ENCODE measurements around the gene HYAL2.

HYAL2 gene

DNA sequence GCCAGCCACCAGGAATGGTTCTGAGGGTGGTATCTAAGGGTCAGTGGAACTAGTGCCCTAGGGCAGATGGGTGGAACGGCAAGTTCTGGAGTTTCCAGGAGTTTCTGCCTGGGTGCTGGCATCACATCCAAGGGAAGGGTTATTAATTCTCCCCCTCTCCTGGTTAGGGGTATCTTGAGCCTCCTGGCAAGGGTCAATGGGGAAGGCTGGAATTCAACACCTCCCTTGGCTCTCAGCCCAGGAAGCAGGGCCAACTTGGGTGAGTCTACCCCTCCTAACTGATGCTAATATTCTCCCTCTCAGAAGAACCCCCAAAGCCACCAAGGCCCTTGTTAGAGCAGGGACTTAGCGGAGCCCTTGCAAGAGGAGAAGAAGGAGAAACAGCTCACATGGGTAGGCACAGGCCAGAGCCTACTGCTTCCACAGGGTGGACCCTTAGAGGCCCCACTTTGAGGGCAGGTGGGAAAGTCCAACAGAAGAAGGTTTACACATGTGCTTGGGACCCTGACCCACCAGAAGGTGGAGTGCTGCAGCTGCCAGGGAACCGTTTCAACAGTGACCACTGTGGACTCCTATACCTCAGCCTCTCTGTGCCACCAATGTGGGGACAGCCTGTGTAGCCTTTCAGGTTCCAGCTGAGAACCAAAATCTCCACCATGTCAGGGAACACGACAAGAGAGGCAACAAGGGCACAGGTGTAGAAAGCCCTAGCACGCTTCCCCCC, 33.4 kb upstream of the HYAL2 start:
- H3K4me3 Mint-ChIP-seq = peak overlapping the region; percentile 98
- H3K27ac Mint-ChIP-seq = no peak overlapping the region
- H3K27me3 Mint-ChIP-seq (ENCODE audit: low read depth) = no peaks in the 10 kb centered on the region
- peaks cover 41% of the 10 kb centered on the region for H3K4me1 Mint-ChIP-seq (ENCODE audit: low read depth)
- DNase-seq (ENCODE audit: low spot score) = no peak
- H3K36me3 Mint-ChIP-seq (ENCODE audit: low read depth) = peaks cover 37% of the 10 kb centered on the region
- no peaks in the 10 kb centered on the region for H3K9me3 Mint-ChIP-seq

DNA sequence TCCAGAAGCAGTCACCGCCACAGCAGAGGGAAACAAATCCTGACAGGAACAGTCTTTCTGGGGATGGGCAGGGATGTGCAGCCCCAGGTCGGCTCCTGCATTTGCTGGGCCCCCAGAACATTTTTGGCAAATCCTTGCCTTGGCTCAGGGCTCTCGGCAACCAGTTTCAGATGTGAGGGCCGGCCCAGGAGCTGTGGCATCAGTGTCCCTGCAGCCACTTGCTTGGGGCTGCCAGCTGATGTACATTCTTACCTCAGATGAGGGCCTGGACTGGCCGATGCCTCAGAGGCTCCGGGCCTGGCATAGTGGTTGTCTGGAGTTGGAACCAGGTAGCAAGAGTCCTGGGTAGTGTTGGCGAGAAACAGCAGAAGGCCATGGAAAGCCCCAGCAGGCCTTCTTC, 32.3 kb upstream of the HYAL2 start:
- DNase-seq (ENCODE audit: low spot score) = no peak
- H3K4me1 Mint-ChIP-seq (ENCODE audit: low read depth) = peaks cover 44% of the 10 kb centered on the region
- no peaks in the 10 kb centered on the region for H3K27me3 Mint-ChIP-seq (ENCODE audit: low read depth)
- H3K27ac Mint-ChIP-seq = no peak overlapping the region
- H3K4me3 Mint-ChIP-seq = no peak overlapping the region
- H3K9me3 Mint-ChIP-seq = no peaks in the 10 kb centered on the region
- peaks cover 46% of the 10 kb centered on the region for H3K36me3 Mint-ChIP-seq (ENCODE audit: low read depth)

DNA sequence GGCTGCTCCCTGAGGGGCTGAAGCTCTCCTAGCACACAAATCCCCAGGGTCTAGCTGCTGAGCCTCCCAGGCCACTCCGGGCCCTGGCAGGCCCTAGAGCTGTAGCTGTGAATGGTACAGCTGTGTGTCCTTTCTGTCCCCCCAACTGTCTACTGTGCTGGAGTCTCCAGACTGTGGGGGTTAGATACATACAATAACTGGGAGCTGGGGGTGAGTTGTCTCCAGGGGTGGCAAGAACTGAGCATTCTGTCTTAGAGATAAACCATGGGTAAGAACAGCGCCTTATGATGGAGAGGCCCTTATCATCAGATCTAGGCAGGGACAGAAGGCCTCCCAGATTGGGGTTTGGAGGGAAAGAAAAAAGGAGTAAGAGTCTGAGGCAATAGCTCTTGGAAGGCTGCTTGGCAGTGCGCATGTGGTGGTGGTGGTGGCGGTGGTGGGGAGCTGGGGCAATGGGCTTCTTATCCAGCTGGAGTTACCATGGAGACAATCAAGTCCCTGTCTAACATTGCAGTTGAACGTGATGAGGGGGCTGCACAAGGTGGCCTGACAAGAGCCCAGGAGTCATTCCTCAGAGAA, 31.7 kb upstream of the HYAL2 start:
- no peaks in the 10 kb centered on the region for H3K9me3 Mint-ChIP-seq
- H3K4me3 Mint-ChIP-seq = no peak overlapping the region
- no peak overlapping the region for H3K27ac Mint-ChIP-seq
- no peaks in the 10 kb centered on the region for H3K27me3 Mint-ChIP-seq (ENCODE audit: low read depth)
- no peak for DNase-seq (ENCODE audit: low spot score)
- H3K4me1 Mint-ChIP-seq (ENCODE audit: low read depth) = peaks cover 42% of the 10 kb centered on the region
- H3K36me3 Mint-ChIP-seq (ENCODE audit: low read depth) = peaks cover 45% of the 10 kb centered on the region

DNA sequence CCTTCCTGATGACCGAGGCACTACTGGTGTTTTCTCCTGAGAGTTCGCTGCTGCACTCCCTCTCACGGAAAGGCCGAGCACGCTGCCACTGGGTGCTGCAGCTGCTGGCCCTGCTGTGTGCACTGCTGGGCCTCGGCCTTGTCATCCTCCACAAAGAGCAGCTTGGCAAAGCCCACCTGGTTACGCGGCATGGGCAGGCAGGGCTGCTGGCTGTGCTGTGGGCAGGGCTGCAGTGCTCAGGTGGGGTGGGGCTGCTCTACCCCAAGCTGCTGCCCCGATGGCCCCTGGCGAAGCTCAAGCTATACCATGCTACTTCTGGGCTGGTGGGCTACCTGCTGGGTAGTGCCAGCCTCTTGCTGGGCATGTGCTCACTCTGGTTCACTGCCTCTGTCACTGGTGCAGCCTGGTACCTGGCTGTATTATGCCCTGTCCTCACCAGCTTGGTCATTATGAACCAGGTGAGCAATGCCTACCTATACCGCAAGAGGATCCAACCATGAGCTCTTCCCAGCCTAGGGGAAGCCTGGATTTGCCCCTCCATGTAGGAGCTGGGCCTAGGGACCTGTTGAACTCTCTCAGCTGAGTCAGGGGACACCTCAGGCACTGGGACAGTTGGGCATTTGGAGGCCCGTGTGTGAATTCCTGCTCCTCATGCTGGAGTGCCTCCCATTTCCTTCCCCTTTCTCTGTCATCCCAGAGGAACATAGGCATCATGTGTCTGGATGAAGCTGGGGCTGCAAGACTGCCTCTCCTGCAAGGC, 30.9 kb upstream of the HYAL2 start:
- Mint-ChIP-seq H3K4me1 (ENCODE audit: low read depth) (peaks cover 49% of the 10 kb centered on the region), H3K9me3 (no peaks in the 10 kb centered on the region), H3K4me3 (no peak overlapping the region), H3K27me3 (ENCODE audit: low read depth) (no peaks in the 10 kb centered on the region), H3K36me3 (ENCODE audit: low read depth) (peaks cover 48% of the 10 kb centered on the region), H3K27ac (no peak overlapping the region)
- DNase-seq (ENCODE audit: low spot score) = no peak

DNA sequence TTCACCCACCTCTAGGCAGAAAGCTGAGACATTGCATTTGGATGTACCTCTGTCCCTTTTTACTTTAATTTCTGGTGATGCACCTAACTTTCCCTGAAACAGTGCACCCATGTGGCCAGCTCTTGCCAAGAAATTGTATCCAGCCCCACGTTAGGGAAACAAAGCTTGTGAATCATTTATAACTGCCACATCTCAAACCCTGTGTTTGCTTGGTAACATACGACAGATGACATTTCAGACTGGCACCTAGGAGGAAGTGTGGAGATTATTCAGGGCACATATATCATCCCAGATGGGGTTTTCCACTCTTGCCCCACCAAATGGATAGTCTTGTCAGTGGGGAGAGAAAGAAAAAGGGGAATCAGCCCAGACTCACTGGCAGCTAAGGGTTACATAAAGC, 30.2 kb upstream of the HYAL2 start:
- DNase-seq (ENCODE audit: low spot score) = no peak
- H3K4me1 Mint-ChIP-seq (ENCODE audit: low read depth) = peaks cover 50% of the 10 kb centered on the region
- H3K4me3 Mint-ChIP-seq = no peak overlapping the region
- peaks cover 49% of the 10 kb centered on the region for H3K36me3 Mint-ChIP-seq (ENCODE audit: low read depth)
- no peaks in the 10 kb centered on the region for H3K9me3 Mint-ChIP-seq
- no peaks in the 10 kb centered on the region for H3K27me3 Mint-ChIP-seq (ENCODE audit: low read depth)
- H3K27ac Mint-ChIP-seq = peak overlapping the region; percentile 8

DNA sequence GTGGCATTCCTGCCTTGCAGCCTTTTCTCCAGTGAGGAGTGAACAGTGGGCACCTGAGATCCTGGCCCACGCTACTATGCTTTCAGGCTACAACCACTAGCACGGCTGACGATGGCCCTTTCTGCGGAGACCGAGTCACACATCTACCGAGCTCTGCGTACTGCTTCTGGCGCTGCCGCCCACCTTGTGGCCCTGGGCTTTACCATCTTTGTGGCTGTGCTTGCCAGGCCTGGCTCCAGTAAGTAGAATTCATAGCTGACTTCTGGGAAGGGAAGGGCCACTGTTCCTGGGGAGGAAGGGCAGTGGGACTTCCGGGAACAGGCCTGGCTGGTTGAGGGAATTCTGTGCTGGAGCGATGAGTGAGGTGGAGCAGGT, 28.8 kb upstream of the HYAL2 start:
- H3K27ac Mint-ChIP-seq = peak overlapping the region; percentile 97
- peaks cover 42% of the 10 kb centered on the region for H3K4me1 Mint-ChIP-seq (ENCODE audit: low read depth)
- no peak for DNase-seq (ENCODE audit: low spot score)
- peak overlapping the region; percentile 93 for H3K4me3 Mint-ChIP-seq
- H3K9me3 Mint-ChIP-seq = no peaks in the 10 kb centered on the region
- H3K36me3 Mint-ChIP-seq (ENCODE audit: low read depth) = peaks cover 44% of the 10 kb centered on the region
- no peaks in the 10 kb centered on the region for H3K27me3 Mint-ChIP-seq (ENCODE audit: low read depth)

DNA sequence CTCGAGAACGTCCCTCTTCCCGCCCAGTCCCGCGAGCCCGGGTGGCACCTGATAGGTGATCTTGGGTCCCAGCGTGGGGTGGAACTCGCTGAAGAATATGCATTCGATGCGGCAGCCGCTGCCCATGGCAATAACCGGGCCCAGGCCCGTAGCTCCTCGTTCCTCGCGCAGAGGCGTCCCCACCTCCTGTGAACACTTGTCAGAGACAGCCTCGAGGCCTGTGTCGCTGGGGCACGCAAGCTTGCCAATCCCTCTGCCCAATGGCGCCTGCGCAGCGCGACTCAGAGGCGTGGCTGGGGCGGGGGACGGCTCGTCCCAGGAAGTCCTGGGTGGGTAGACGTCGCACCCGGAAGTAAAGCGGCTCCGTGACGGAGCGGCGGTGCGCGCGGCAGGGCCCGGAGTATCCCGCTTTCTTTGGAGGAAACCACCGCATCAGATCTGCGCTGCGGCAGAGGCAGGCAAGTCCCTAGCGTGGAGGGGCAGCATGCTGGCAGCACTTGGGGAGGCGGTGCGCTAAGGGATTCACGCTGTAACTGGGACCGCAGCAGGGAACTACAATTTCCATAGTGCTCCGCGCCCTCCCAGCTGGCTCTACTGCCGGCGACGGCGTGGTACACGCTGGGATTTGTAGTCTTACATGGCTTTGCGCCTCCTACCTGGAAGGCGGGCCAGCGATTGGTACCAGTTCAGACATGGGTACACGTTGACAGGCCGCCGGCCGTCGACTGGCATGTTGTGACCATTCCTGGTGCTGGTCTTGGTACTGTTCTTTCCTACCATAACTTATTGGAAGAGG, 28.2 kb upstream of the HYAL2 start, which contains the start of the genes CYB561D2 and NPRL2:
Gene CYB561D2, plus strand, starts transcription at position 336 of the 796 bp plus-strand sequence. CDS start 572 bp downstream, outside the sequence.
Gene NPRL2, minus strand, starts transcription at position 249 of the 796 bp plus-strand sequence. Its CDS starts 123 bp downstream, at position 126.
- H3K27me3 Mint-ChIP-seq (ENCODE audit: low read depth) = no peaks in the 10 kb centered on the region

DNA sequence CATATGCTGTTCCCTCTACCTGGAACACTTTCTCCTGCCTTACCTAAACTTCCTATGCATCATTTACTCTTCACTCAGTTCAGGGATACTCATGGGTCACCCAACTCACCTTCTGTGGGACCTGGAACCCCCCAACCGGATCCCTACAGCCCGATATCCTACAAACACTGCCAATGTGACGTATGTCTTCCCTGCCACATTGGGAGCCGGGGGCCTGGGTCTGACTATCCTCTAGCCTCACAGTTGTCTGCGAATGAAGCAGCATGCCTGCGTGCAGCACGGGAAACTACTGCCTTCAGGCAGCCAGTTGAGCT, 27.6 kb upstream of the HYAL2 start:
- H3K4me3 Mint-ChIP-seq = peak overlapping the region; percentile 93
- no peaks in the 10 kb centered on the region for H3K27me3 Mint-ChIP-seq (ENCODE audit: low read depth)
- H3K36me3 Mint-ChIP-seq (ENCODE audit: low read depth) = peaks cover 44% of the 10 kb centered on the region
- H3K27ac Mint-ChIP-seq = peak overlapping the region; percentile 97
- no peaks in the 10 kb centered on the region for H3K9me3 Mint-ChIP-seq
- DNase-seq (ENCODE audit: low spot score) = no peak
- peaks cover 42% of the 10 kb centered on the region for H3K4me1 Mint-ChIP-seq (ENCODE audit: low read depth)

More for the DNA sequence above, 28.2 kb upstream of the HYAL2 start, which contains the start of the genes CYB561D2 and NPRL2:
- peaks cover 46% of the 10 kb centered on the region for H3K4me1 Mint-ChIP-seq (ENCODE audit: low read depth)
- H3K9me3 Mint-ChIP-seq = no peaks in the 10 kb centered on the region
- H3K36me3 Mint-ChIP-seq (ENCODE audit: low read depth) = peaks cover 44% of the 10 kb centered on the region
- H3K27ac Mint-ChIP-seq = peak within 1 kb of the TSS; percentile 97
- H3K4me3 Mint-ChIP-seq = peak within 1 kb of the TSS; percentile 93
- DNase-seq (ENCODE audit: low spot score) = peak; percentile 99

DNA sequence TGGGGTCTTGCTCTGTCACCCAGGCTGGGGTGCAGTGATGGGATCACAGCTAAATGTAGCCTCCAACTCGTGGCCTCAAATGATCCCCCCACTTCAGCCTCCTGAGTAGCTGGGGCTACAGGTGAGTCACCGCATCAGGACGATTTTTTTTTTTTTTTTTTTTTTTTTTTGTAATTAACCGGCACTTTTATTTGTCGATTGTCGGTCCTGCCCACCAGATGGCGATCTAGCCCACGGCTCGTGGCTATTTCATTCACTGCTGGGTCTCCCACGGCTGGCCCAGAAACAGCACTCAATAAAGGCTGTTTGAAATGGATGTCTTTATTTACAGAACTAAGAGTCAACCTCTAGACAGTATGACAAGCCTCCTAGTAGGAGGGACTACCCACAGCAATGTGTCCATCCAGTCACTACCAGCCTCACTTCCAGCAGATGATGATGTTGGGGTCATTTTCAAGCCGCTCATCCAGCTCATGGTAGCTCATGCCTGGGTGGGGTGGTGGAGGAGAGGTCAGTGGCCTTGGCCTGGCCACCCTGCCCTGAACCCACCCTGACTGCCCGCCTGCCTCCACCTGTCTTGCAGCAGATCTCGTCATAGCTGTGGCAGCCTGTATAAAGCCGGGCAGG, 24.8 kb upstream of the HYAL2 start:
- peak; percentile 56 for DNase-seq (ENCODE audit: low spot score)
- no peaks in the 10 kb centered on the region for H3K9me3 Mint-ChIP-seq
- H3K27ac Mint-ChIP-seq = peak overlapping the region; percentile 78
- peak overlapping the region; percentile 24 for H3K4me3 Mint-ChIP-seq
- peaks cover 50% of the 10 kb centered on the region for H3K4me1 Mint-ChIP-seq (ENCODE audit: low read depth)
- H3K36me3 Mint-ChIP-seq (ENCODE audit: low read depth) = peaks cover 34% of the 10 kb centered on the region
- no peaks in the 10 kb centered on the region for H3K27me3 Mint-ChIP-seq (ENCODE audit: low read depth)

DNA sequence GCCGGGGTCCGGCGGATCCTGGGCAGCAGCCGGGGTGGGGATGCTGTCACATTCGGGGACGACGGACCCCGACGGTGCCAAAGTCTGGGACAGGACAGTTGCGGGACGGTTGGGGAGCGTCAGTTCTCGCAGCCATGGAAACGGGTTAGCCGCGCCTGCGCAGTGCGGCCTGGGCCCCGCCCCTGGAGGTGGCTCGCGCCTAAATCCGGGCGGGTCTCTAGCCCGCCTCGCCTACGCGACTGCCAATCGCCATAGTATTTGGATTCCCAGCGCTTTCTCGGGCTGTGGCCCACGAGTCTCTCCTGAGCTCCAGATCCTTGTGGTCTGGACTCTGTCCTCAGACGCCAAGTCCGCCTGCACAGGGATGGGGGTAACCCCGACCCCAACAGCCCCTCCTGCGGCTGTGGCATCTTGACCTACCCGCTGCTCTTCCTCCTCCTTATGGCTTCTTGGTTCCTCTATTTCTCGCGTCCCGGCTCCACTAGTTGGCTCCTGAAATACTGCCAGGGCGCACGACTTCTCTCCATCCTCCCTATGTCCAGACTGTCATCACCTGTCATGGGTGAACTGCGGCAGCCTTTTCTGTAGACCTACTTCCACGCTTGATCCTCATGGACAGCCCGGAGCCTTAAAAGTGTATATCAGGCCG, 23.2 kb upstream of the HYAL2 start, which contains the start of gene ZMYND10:
Gene ZMYND10, minus strand, starts transcription at position 147 of the 649 bp plus-strand sequence. CDS start 153 bp downstream, outside the sequence.
- Mint-ChIP-seq H3K36me3 (ENCODE audit: low read depth) (peaks cover 26% of the 10 kb centered on the region), H3K4me1 (ENCODE audit: low read depth) (peaks cover 56% of the 10 kb centered on the region), H3K4me3 (peak within 1 kb of the TSS; percentile 90), H3K9me3 (no peaks in the 10 kb centered on the region), H3K27ac (peak within 1 kb of the TSS; percentile 87), H3K27me3 (ENCODE audit: low read depth) (no peaks in the 10 kb centered on the region)
- DNase-seq (ENCODE audit: low spot score) = peak; percentile 83

DNA sequence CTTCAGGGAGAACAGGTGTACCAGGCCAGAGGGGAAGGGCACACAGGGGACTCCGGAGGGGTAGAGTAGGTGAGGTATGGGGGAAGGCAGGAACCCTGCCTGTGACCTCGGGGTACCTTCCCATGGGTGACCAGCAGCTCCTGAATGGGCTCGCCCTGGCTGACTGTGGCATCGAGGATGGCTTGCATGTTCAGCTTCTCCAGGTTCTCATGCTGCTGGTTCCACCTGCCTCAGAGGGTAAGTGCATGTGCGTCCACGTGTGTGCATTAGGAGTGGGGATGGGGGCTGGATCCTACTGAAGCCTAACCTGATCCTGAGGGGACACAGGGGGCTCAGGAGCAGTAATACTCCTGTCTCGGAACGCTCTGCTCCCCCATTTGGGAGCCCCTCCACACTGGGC, 22.5 kb upstream of the HYAL2 start:
- Mint-ChIP-seq H3K4me1 (ENCODE audit: low read depth) (peaks cover 50% of the 10 kb centered on the region), H3K4me3 (peak overlapping the region; percentile 10), H3K27me3 (ENCODE audit: low read depth) (no peaks in the 10 kb centered on the region), H3K9me3 (no peaks in the 10 kb centered on the region), H3K27ac (no peak overlapping the region), H3K36me3 (ENCODE audit: low read depth) (peaks cover 23% of the 10 kb centered on the region)
- no peak for DNase-seq (ENCODE audit: low spot score)

DNA sequence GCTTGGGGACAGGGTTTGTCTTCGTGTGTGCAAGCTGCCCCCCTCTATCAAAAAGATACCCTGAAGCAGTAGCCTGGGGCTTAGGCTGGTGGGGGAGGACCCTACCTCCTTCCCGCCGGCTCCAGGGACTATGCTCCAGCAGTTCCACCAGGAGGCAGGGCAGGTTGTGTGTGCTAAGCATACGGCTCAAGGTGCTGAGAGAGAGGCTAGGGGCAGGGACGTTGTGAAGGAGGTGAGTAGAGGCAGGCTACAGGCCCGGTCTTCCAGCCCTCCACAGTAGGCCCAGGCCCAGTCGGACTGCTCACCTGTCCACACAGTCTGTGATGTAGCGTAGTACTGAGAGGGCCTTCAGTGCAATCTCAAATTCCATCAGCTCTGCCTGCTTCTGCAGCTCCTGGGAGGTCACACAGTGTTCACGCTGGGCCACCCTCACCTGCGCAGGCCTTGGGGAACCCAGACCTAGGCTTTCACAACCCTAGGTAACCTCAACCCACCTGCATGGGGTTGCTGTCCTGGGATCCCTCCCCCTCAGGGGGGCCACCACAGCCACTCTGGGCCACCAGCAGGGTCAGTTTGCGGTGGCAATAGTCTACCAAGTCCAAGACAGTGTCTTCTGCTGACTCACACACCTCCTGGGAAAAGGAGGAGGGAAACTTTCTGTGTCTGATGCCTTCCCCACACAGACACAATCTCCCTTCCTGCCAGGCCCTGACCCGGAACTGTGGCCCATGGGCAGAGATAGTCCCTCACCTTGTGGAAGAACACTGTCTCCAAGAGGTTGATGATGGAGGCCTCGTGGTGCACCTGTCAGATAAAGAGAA, 20.5 kb upstream of the HYAL2 start:
- H3K36me3 Mint-ChIP-seq (ENCODE audit: low read depth) = peaks cover 29% of the 10 kb centered on the region
- peaks cover 45% of the 10 kb centered on the region for H3K4me1 Mint-ChIP-seq (ENCODE audit: low read depth)
- no peak for DNase-seq (ENCODE audit: low spot score)
- no peak overlapping the region for H3K4me3 Mint-ChIP-seq
- H3K27ac Mint-ChIP-seq = peak overlapping the region; percentile 68
- no peaks in the 10 kb centered on the region for H3K9me3 Mint-ChIP-seq
- H3K27me3 Mint-ChIP-seq (ENCODE audit: low read depth) = no peaks in the 10 kb centered on the region
